ENCODE measurements around the gene E2F1.
"Not testable (repeated sequence)": the region's sequence is repeated elsewhere in the genome, so short reads cannot be mapped to it uniquely, and the experiment has no call there.

The E2F1 gene

DNA sequence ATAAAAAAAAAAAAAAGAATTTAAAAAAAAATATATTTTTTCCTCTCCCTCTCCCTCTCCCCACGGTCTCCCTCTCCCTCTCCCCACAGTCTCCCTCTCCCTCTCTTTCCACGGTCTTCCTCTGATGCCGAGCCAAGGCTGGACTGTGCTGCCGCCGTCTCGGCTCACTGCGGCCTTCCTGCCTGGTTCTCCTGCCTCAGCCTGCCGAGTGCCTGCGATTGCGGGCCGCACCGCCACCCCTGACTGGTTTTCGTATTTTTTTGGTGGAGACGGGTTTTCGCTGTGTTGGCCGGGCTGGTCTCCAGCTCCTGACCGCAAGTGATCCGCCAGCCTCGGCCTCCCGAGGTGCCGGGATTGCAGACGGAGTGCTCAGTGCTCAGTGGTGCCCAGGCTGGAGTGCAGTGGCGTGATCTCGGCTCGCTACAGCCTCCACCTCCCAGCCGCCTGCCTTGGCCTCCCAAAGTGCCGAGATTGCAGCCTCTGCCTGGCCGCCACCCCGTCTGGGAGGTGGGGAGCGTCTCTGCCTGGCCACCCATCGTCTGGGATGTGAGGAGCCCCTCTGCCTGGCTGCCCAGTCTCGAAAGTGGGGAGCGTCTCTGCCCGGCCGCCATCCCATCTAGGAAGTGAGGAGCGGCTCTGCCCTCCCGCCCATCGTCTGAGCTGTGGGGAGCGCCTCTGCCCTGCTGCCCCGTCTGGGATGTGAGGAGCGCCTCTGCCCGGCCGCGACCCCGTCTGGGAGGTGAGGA lies 14.7 kb upstream of the E2F1 start:
- H3K4me1 Mint-ChIP-seq, H3K27me3 Mint-ChIP-seq, H3K4me3 Mint-ChIP-seq, H3K9me3 Mint-ChIP-seq, H3K27ac Mint-ChIP-seq, ATAC-seq, H3K36me3 Mint-ChIP-seq: not testable (repeated sequence)

- ATAC-seq, H3K9me3 Mint-ChIP-seq, H3K36me3 Mint-ChIP-seq, H3K4me1 Mint-ChIP-seq, H3K27me3 Mint-ChIP-seq, H3K27ac Mint-ChIP-seq, H3K4me3 Mint-ChIP-seq: not testable (repeated sequence)
These were observed 12.8 kb upstream of the E2F1 start for GRCh38 chr20:33698966-33699365.

GRCh38 chr20:33697129-33697528 lies 10.9 kb upstream of the E2F1 start:
- no peaks in the 10 kb centered on the region for H3K27me3 Mint-ChIP-seq
- H3K27ac Mint-ChIP-seq, result no peak overlapping the region
- peaks cover 2% of the 10 kb centered on the region for H3K9me3 Mint-ChIP-seq
- no peaks in the 10 kb centered on the region for H3K4me1 Mint-ChIP-seq
- no peak for ATAC-seq
- H3K36me3 Mint-ChIP-seq, result peaks cover 5% of the 10 kb centered on the region
- H3K4me3 Mint-ChIP-seq, result no peak overlapping the region

DNA sequence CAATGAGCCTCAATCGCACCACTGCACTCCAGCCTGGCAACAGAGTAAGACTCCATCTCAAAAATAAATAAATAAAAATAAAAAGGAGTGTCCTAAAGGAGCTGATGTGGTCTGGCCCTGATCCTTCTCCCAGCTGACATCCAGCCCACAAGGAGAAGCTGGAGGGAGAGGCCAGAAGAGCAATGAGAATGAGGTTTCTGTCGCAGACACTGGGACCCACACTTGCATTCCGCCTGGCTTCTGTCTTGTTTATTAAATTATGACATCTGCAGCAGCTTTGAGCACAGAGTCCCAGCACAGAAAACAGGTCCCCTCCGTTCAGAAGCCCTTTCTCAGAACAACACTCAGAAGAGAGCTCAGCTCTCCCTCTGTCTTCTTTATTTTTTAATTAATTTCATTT lies 10.3 kb upstream of the E2F1 start:
- ATAC-seq, result no peak
- H3K4me1 Mint-ChIP-seq, result no peaks in the 10 kb centered on the region
- no peak overlapping the region for H3K4me3 Mint-ChIP-seq
- peaks cover 2% of the 10 kb centered on the region for H3K9me3 Mint-ChIP-seq
- no peak overlapping the region for H3K27ac Mint-ChIP-seq
- no peaks in the 10 kb centered on the region for H3K27me3 Mint-ChIP-seq
- peaks cover 5% of the 10 kb centered on the region for H3K36me3 Mint-ChIP-seq

- Mint-ChIP-seq H3K9me3 (peaks cover 2% of the 10 kb centered on the region), H3K36me3 (peaks cover 5% of the 10 kb centered on the region), H3K27ac (no peak overlapping the region), H3K4me1 (no peaks in the 10 kb centered on the region), H3K27me3 (no peaks in the 10 kb centered on the region), H3K4me3 (no peak overlapping the region)
- ATAC-seq, result no peak
These were observed 8.4 kb upstream of the E2F1 start for GRCh38 chr20:33694639-33695012.

GRCh38 chr20:33693741-33694638 lies 7.8 kb upstream of the E2F1 start:
- H3K27ac Mint-ChIP-seq, result no peak overlapping the region
- no peak for ATAC-seq

DNA sequence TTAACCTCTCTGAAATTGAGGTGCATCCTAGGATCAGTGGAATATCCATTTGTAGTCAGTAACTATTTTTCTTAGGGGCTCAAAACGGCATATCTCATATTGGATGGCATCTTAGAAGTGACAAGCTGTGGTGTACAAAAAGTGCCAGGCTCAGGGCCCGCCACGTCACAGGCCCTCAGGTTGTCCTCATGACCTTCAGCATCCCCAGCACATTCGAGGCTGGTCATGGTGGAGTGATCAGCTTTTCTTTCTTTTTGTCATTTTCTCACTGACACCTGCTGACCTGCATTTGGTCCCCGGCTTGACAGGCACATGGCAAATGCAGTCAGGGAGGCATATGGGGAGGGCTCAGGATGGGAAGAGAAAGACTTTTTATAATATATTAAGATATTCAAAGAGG lies 7.1 kb upstream of the E2F1 start:
- H3K27ac Mint-ChIP-seq, result no peak overlapping the region
- peaks cover under 1% of the 10 kb centered on the region for H3K9me3 Mint-ChIP-seq
- H3K4me1 Mint-ChIP-seq, result peaks cover 7% of the 10 kb centered on the region
- ATAC-seq, result no peak
- no peak overlapping the region for H3K4me3 Mint-ChIP-seq
- no peaks in the 10 kb centered on the region for H3K27me3 Mint-ChIP-seq
- H3K36me3 Mint-ChIP-seq, result peaks cover 1% of the 10 kb centered on the region

More at GRCh38 chr20:33693741-33694638, 7.8 kb upstream of the E2F1 start:
- H3K9me3 Mint-ChIP-seq, result peaks cover 2% of the 10 kb centered on the region
- peaks cover 5% of the 10 kb centered on the region for H3K36me3 Mint-ChIP-seq
- H3K4me1 Mint-ChIP-seq, result peaks cover under 1% of the 10 kb centered on the region
- H3K27me3 Mint-ChIP-seq, result no peaks in the 10 kb centered on the region
- H3K4me3 Mint-ChIP-seq, result no peak overlapping the region

DNA sequence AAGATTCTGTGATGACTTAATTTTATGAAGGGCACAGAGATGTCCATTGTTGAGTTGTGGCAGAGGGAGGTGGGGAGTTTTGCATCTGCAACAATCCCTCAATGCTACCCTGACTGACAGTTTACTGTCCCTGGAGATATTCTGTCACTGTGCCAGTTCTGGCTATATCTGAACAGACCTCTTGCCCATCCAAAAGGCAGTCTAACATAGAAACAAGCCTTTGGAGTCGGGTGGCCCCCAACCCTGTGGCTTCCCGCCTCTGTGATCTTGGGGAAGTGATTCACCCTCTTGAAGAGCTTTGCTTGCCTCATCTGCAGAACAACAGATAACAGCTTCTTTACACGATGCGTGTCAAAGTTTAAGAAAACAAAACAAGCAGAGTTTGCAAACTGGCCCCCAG lies 3.8 kb upstream of the E2F1 start:
- Mint-ChIP-seq H3K4me1 (peaks cover 27% of the 10 kb centered on the region), H3K4me3 (no peak overlapping the region), H3K36me3 (no peaks in the 10 kb centered on the region), H3K27me3 (no peaks in the 10 kb centered on the region), H3K9me3 (no peaks in the 10 kb centered on the region), H3K27ac (no peak overlapping the region)
- ATAC-seq, result no peak

- no peak overlapping the region for H3K4me3 Mint-ChIP-seq
- H3K9me3 Mint-ChIP-seq, result no peaks in the 10 kb centered on the region
- peaks cover 32% of the 10 kb centered on the region for H3K4me1 Mint-ChIP-seq
- H3K27ac Mint-ChIP-seq, result no peak overlapping the region
- no peaks in the 10 kb centered on the region for H3K27me3 Mint-ChIP-seq
- H3K36me3 Mint-ChIP-seq, result no peaks in the 10 kb centered on the region
- ATAC-seq, result no peak
These were observed 3.3 kb upstream of the E2F1 start for GRCh38 chr20:33689493-33689892.

- no peaks in the 10 kb centered on the region for H3K27me3 Mint-ChIP-seq
- no peak for ATAC-seq
- no peak overlapping the region for H3K4me3 Mint-ChIP-seq
These were observed 2.8 kb upstream of the E2F1 start for GRCh38 chr20:33688938-33689424.

DNA sequence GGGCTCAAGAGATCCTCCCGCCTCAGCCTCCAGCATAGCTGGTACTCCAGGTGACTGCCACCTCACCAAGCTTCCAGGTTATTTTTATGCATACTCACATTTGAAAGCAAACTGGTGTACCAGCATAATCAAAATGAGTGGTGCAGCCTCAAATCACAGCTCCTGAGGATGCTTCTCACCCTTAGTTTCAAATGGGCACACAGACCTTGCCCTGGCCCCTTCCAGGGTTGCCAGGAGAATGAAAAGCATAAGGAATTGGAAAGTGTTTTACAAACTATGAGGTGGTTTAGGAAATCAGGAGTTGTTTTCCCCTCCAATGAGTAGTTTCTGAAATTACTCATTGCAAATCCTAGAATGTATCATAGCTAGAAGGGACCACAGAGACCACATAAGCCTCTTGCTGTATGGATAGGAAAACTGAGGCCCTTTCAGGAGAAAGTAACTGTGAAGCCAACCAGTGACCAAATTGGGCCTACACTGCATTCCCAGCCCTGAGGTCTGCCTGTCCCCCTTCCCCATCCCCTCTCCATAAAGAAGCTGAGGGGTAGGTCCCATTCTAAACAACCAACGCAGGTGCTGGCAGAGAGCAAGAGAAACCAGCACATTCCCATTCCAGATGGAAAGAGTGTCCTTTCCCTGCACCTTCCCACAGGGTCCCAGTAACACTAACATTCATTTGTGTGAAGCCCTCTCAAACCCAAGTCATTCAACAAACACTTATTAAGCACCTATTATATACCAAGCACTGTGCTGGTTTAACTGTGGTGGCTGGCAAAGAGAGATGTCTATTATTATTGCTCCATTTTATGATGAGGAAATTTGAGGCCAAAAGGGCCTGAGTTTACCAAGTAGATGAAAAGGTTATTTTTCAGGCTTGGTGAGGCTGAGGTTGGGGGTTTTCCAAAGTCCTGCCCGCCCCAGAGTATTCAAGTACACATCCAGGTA lies 2.1 kb upstream of the E2F1 start:
- H3K9me3 Mint-ChIP-seq, result no peaks in the 10 kb centered on the region
- H3K27ac Mint-ChIP-seq, result no peak overlapping the region
- no peak overlapping the region for H3K4me3 Mint-ChIP-seq
- H3K36me3 Mint-ChIP-seq, result no peaks in the 10 kb centered on the region
- ATAC-seq, result no peak
- H3K27me3 Mint-ChIP-seq, result no peaks in the 10 kb centered on the region
- H3K4me1 Mint-ChIP-seq, result peaks cover 33% of the 10 kb centered on the region

More at GRCh38 chr20:33688938-33689424, 2.8 kb upstream of the E2F1 start:
- H3K27ac Mint-ChIP-seq, result no peak overlapping the region
- peaks cover 33% of the 10 kb centered on the region for H3K4me1 Mint-ChIP-seq
- no peaks in the 10 kb centered on the region for H3K36me3 Mint-ChIP-seq
- no peaks in the 10 kb centered on the region for H3K9me3 Mint-ChIP-seq

DNA sequence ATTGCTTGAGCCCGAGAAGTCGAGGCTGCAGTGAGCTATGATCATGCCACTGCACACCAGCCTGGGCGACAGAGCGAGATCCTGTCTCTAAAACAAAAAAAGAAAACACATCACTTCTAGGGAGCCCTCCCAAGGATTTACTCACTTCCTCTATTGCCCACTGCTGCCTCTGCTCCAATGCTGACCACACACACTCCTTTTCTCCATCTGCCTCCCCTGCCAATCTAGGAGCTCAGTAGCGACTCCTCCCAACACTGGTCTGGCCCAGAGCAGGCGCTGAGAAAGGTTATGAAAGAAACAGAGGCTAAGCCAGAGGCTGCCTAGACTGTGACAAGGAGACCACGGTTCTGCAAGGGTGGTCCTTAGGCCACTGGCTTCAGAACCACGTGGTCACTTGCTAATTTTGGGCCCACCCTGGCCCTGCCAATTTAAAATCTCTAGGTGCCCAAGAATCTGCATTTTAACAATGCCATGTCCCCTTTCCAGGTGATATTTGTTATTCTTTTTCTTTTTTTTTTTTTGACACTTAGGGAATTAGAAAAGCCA lies 1.3 kb upstream of the E2F1 start:
- Mint-ChIP-seq H3K27me3 (no peaks in the 10 kb centered on the region), H3K27ac (peak overlapping the region; percentile 67), H3K4me3 (peak overlapping the region; percentile 86), H3K4me1 (peaks cover 33% of the 10 kb centered on the region), H3K9me3 (no peaks in the 10 kb centered on the region), H3K36me3 (no peaks in the 10 kb centered on the region)
- ATAC-seq, result no peak

DNA sequence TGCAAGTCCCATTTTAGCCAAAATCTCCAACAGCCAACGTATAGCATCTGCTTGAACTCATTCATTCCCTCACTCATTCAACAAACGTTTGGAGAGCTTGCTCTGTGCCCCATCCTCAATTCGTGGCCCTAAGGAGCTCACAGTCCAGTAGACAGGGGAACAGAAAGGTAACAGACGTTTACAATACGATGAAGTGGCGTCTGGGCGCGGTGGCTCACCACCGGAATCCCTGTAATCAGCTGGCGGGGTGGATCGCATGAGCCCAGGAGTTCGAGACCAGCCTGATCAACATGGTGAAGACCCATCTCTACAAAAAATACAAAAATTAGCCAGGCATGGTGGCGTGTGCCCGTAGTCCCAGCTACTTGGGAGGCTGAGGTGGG lies 790 bp upstream of the E2F1 start:
- no peak for ATAC-seq
- Mint-ChIP-seq H3K9me3 (no peaks in the 10 kb centered on the region), H3K4me3 (peak overlapping the region; percentile 86), H3K27ac (peak overlapping the region; percentile 67), H3K4me1 (peaks cover 36% of the 10 kb centered on the region), H3K27me3 (no peaks in the 10 kb centered on the region), H3K36me3 (no peaks in the 10 kb centered on the region)

GRCh38 chr20:33685328-33686099 lies 671 bp downstream of the E2F1 start:
- H3K4me1 Mint-ChIP-seq, result peaks cover 45% of the 10 kb centered on the region
- H3K36me3 Mint-ChIP-seq, result no peaks in the 10 kb centered on the region
- peak overlapping the region; percentile 86 for H3K4me3 Mint-ChIP-seq
- peak overlapping the region; percentile 84 for H3K27ac Mint-ChIP-seq
- ATAC-seq, result peak; percentile 55
- H3K9me3 Mint-ChIP-seq, result no peaks in the 10 kb centered on the region
- H3K27me3 Mint-ChIP-seq, result no peaks in the 10 kb centered on the region
